RWPE1 (cell line): Measurements from ENCODE around the gene ADIPOQ.
A peak's percentile ranks its signal among the peaks of the same experiment; 100 is the strongest.
"Not testable (repeated sequence)": the region's sequence is repeated elsewhere in the genome, so short reads cannot be mapped to it uniquely, and the experiment has no call there.

Source experiments
- CTCF ChIA-PET: fragments of 350-600 bp; sonication (Branson Sonifier 250); formaldehyde crosslinking; extraction: SDS; loops from one replicate; lab custom pipeline; 2021; lab: Yijun Ruan, JAX
- POLR2A ChIA-PET: fragments of 400-600 bp; formaldehyde crosslinking; extraction: SDS; loops from one replicate; lab custom pipeline; 2020; ENCODE audit warnings: antibody characterized with exemption; ENCODE audit not compliant: low non-redundant PET; lab: Yijun Ruan, JAX
- DNase-seq: peaks from one replicate; pipeline ENCODE4 v3.0.0; 2012; ENCODE audit warnings: low spot score
- H3K27ac ChIP-seq: fragments of 450-650 bp; 2 replicates; pipeline ENCODE4 v1.5.1; 2017
- TF ChIP-seq, protein P1 (sequence below): fragments of 450-650 bp; conservative IDR thresholded peaks from 2 replicates; pipeline ENCODE4 v1.5.1; 2017; ENCODE audit warnings: low read depth, mild to moderate bottlenecking

The ADIPOQ gene

DNA sequence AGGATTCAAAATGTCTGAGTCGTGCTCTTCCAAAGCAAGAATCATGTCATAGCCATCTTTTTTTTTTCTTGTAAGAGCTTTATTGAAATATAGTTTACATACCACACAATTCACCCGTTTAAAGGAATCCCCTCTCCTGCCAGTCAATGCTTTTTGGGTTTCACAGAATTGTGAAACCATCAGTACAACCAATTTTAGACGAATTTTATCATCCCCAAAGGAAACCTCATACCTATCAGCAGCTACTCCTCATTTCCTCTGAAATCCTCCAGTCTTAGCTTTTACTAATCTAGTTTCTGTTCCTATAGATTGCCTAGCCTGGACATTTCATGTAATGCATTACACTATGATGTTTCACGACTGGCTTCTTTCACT is 39.6 kb downstream of the ADIPOQ start:
- CTCF ChIA-PET = no interaction called here
- H3K27ac ChIP-seq = no peak overlapping the region
- POLR2A ChIA-PET = interaction anchor here (0.6 kb wide), 1 partner anchor 796 kb away, joined by 5 read pairs; no protein-coding TSS in a partner anchor

DNA sequence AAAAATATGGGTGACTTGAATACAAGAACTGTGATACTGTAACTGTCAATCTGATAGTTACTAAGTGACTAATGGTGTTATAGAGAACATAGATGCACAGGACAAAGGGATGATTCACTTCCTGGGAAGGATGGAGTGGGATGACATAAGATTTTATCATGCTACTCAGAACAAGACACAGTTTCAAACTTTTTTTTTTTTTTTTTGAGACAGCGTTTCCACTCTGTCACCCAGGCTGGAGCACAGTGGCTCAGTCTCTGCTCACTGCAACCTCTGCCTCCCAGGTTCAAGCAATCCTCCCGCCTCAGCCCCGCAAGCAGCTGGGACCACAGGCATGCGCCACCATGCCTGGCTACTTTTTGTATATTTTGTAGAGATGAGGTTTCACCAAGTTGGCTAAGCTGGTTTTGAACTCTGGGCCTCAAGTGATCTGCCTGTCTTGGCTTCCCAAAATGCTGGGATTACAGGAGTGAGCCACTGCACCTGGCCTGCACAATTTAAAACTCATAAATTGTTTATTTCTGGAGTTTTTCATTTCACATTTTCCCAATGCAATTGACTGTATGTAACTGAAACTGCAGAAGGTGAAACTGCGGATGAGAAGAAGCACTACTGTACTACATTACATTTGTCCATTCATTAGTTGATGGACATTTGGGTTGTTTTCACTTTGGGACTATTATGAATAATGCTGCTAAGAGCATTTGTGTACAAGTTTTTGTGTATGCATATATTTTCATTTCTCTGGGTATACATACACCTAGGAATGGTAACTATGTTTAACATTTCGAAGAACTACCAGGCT is 40.6 kb downstream of the ADIPOQ start:
- H3K27ac ChIP-seq = peak overlapping the region; percentile 54; the same call in 1 of the 2 replicates
- CTCF ChIA-PET = no interaction called here
- POLR2A ChIA-PET = no interaction called here
- TF ChIP-seq, protein P1, sequence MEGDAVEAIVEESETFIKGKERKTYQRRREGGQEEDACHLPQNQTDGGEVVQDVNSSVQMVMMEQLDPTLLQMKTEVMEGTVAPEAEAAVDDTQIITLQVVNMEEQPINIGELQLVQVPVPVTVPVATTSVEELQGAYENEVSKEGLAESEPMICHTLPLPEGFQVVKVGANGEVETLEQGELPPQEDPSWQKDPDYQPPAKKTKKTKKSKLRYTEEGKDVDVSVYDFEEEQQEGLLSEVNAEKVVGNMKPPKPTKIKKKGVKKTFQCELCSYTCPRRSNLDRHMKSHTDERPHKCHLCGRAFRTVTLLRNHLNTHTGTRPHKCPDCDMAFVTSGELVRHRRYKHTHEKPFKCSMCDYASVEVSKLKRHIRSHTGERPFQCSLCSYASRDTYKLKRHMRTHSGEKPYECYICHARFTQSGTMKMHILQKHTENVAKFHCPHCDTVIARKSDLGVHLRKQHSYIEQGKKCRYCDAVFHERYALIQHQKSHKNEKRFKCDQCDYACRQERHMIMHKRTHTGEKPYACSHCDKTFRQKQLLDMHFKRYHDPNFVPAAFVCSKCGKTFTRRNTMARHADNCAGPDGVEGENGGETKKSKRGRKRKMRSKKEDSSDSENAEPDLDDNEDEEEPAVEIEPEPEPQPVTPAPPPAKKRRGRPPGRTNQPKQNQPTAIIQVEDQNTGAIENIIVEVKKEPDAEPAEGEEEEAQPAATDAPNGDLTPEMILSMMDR = no peak
- DNase-seq = peak; percentile 80

More for the DNA sequence above, 39.6 kb downstream of the ADIPOQ start:
- DNase-seq = no peak
- TF ChIP-seq, protein P1 = no peak

- DNase-seq = no peak
- H3K27ac ChIP-seq = no peak overlapping the region
- TF ChIP-seq, protein P1 = no peak
- POLR2A ChIA-PET = no interaction called here
- CTCF ChIA-PET = no interaction called here
Observed at GRCh38 chr3:186883686-186884058, 41.2 kb downstream of the ADIPOQ start.

DNA sequence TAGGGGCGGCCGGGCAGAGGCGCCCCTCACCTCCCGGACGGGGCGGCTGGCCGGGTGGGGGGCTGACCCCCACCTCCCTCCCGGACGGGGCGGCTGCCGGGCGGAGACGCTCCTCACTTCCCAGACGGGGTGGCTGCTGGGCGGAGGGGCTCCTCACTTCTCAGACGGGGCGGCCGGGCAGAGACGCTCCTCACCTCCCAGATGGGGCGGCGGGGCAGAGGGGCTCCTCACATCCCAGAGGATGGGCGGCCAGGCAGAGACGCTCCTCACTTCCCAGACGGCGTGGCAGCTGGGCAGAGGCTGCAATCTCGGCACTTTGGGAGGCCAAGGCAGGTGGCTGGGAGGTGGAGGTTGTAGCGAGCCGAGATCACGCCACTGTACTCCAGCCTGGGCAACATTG is 42.4 kb downstream of the ADIPOQ start:
- H3K27ac ChIP-seq, CTCF ChIA-PET, POLR2A ChIA-PET, DNase-seq: not testable (repeated sequence)

DNA sequence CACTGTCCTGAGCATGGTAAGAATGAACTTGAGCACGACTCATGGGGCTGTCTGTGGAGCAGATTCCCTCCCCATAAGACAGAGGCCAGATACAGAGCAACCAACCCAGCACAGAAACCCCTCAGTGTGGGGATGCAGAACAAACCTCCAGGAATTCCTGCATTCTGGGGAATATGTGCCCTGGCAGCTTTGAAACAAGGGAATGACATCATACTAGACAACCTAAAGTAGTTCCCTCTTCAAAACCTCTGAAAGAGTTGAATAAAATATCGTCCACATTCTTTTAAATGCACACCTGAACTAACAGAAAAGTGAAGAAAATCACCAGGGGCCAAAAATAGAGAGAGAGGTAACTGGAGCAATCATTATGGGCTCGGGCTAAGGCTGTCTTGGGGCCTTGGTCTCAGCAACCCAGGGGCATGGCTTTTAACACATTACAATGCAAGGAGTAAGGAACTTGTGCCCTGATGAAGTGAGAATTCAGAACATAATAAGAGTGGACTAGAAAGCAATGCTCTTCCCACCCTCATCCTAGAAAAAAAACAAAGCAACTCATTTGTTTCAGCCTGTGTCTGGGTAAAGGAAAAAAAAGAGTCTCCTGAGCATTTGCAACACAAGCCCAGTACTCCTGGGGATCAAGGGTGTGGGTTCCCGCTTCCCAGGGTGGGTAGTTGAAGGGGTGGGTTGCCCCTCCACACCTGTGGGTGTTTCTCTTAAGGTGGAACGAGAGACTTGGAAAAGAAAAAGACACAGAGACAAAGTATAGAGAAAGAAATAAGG is 43.9 kb downstream of the ADIPOQ start:
- ChIA-PET CTCF (no interaction called here), POLR2A (no interaction called here)
- no peak overlapping the region for H3K27ac ChIP-seq
- TF ChIP-seq, protein P1 = no peak
- DNase-seq = no peak

- DNase-seq, H3K27ac ChIP-seq, POLR2A ChIA-PET, CTCF ChIA-PET: not testable (repeated sequence)
Observed at GRCh38 chr3:186887507-186887938, 45.0 kb downstream of the ADIPOQ start.

DNA sequence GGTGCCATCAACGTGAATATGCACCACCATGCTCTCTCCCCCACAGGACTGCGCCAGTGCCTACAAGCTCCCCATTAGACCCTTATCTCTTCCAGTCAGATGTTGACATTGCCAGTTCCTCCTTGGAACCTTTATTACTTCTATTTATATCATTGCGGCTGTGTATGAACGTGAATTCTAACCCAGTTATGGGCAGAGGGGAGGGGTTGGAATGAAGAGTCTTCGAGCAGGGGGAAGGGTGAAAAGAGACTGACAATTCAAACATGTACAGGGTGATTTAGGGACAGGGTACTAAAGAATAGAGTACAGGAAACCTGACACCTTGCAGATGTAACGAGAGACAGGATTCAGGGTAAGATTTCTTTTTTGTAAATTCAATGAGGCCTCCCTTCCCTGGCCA is 46.1 kb downstream of the ADIPOQ start:
- no peak overlapping the region for H3K27ac ChIP-seq
- TF ChIP-seq, protein P1 = no peak
- ChIA-PET CTCF (no interaction called here), POLR2A (no interaction called here)
- DNase-seq = no peak

- POLR2A ChIA-PET, CTCF ChIA-PET, DNase-seq, H3K27ac ChIP-seq: not testable (repeated sequence)
Observed at GRCh38 chr3:186889698-186890097, 47.2 kb downstream of the ADIPOQ start.
